SW480 (cell line): ENCODE measurements around the gene SLC4A2.

Experiments used
- DNase-seq: peaks from one replicate; pipeline ENCODE4 v3.0.0-alpha.2; 2016; ENCODE audit warnings: low spot score

Gene SLC4A2

DNA sequence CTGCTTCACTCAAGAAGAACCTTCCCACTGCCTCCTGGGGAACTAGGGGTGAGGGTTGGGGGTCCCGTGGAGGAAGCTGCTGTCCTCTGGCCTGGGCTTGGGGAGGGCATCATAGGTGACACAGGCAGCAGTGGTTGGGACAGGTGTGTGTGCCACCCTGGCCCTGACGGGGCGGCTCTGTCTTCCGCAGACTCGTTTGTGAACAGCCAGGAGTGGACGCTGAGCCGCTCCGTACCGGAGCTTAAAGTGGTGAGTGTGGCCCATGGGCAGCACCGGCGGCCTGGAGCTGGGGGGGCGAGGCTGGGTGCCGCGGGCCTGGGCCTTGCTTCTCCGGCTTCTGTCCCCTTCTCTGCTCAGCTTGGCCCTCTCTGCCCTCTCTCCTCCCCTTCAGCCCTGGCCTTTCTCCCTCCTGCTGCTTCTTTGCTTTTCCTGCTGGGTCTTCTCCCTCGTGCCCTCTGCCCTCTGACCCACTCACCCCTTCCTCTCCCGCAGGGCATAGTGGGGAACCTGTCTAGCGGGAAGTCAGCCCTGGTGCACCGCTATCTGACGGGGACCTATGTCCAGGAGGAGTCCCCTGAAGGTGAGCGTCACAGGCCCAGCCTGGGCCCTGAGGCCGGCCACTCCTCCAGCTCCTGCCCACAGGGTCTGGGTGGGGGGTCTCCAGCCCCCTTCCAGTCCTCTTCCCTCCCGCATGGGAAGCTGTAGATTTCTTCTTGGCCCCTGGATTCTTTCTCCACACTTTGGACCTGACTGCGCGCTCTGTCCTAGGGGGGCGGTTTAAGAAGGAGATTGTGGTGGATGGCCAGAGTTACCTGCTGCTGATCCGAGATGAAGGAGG, 57.4 kb downstream of the SLC4A2 start:
- no peak for DNase-seq

GRCh38 chr7:151117565-151117964, 58.2 kb downstream of the SLC4A2 start:
- no peak for DNase-seq

GRCh38 chr7:151118108-151119054, 59.0 kb downstream of the SLC4A2 start:
- DNase-seq, result no peak

GRCh38 chr7:151119055-151119415, 59.6 kb downstream of the SLC4A2 start:
- no peak for DNase-seq

GRCh38 chr7:151119902-151120301, 60.5 kb downstream of the SLC4A2 start:
- DNase-seq, result no peak

DNA sequence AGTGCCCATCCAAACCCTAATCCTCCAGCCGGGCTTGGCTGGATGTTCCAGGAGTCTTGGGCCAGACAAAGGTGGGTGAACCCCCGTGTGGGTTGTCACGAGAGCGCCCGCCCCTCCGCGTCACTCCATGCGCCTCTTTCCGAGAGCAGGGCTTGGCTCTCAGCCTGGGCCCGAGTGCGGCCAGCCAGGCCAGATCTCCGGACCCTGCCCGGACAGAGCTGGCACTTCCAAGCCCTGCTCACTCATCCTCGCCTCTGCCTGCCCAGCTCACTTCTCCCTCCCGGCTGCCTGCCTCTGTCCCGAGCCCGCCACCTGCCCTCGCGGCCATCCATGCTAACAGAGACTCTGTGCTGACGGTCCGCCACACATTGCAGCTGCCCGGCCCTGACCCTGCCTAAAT, 61.5 kb downstream of the SLC4A2 start:
- DNase-seq, result no peak

GRCh38 chr7:151121380-151122170, 62.2 kb downstream of the SLC4A2 start:
- DNase-seq, result no peak

GRCh38 chr7:151122276-151122675, 62.9 kb downstream of the SLC4A2 start:
- DNase-seq, result no peak

- DNase-seq, result no peak
Observed at GRCh38 chr7:151122796-151123157, 63.4 kb downstream of the SLC4A2 start.

- no peak for DNase-seq
Observed at GRCh38 chr7:151123158-151123821, 63.9 kb downstream of the SLC4A2 start.

DNA sequence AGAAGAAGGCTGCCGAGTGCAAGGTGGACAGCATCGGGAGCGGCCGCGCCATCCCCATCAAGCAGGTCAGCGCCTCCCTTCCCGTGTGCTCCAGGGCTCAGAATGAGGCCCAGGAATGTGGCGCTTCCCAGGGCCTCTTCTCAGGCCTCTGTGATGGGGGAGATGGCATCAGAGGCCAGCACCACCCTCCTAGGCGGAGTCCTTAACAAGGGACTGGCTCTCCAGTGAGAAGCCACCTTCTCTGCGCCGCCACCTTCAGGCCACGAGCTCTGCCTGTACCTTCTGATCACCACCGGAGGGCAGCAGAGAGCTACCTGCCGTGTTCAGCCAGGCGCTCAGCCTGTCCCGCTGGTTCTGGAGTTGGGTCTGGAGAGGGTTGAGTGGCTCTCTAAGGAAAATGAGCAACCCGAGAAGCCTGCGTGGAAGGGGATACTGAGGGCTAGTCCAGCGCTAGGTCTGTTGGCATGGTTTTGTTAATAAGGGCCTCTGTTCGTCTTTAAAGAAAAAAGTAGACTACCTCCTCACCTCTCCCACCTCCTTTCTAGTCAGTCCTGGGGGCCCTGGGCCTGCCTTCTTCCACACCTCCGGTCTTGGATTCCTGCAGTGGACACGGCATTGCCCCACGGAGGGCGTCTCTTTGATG, 64.6 kb downstream of the SLC4A2 start:
- DNase-seq, result peak; percentile 69

DNA sequence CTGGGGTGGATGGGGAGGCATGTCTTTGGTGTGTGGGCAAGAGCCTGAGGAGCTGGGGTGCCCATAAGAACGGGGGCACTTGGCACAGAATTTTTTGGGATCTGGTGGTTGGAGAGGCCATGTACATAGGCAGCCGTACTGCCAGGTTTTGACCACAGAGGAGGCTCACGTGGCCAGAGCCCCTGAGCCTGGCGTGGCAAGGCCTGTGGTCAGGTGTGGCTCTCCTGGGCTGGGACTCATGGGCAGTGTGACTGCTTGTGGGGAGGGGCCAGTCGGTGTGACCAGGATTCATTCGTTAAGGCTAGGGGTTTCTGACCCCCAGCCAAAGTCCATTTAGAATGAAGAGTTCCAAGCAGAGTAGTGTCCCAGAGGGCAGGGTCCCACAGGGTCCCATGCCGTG, 65.1 kb downstream of the SLC4A2 start:
- DNase-seq, result no peak

GRCh38 chr7:151124899-151125399, 65.6 kb downstream of the SLC4A2 start:
- no peak for DNase-seq

- DNase-seq, result no peak
Observed at GRCh38 chr7:151125470-151125845, 66.1 kb downstream of the SLC4A2 start.

- no peak for DNase-seq
Observed at GRCh38 chr7:151125846-151126481, 66.6 kb downstream of the SLC4A2 start.
